Glutamatergic neuron (in vitro differentiated cells): Measurements from ENCODE around the gene ERN1. TPM values are rescaled to one million over a fixed set of nuclear protein-coding genes. Genes with fewer than 3 reads are reported as not detected.

Experiments used
- DNase-seq: peaks from one replicate; pipeline ENCODE4 v3.0.0; 2022
- H3K27ac Mint-ChIP-seq: one replicate; pipeline ENCODE4 v1.8.0; 2020; ENCODE audit warnings: mild to moderate bottlenecking, mixed read lengths, inconsistent platforms; ENCODE audit not compliant: unreplicated experiment
- H3K27me3 Mint-ChIP-seq: one replicate; pipeline ENCODE4 v1.8.0; 2020; ENCODE audit warnings: mild to moderate bottlenecking, moderate library complexity, mixed read lengths, inconsistent platforms; ENCODE audit not compliant: unreplicated experiment
- H3K36me3 Mint-ChIP-seq: one replicate; pipeline ENCODE4 v1.8.0; 2020; ENCODE audit warnings: mild to moderate bottlenecking, mixed read lengths, inconsistent platforms; ENCODE audit not compliant: unreplicated experiment
- H3K4me1 Mint-ChIP-seq: one replicate; pipeline ENCODE4 v1.8.0; 2020; ENCODE audit warnings: mild to moderate bottlenecking, low read depth, mixed read lengths, inconsistent platforms; ENCODE audit not compliant: unreplicated experiment
- H3K4me3 Mint-ChIP-seq: one replicate; pipeline ENCODE4 v1.8.0; 2020; ENCODE audit warnings: mild to moderate bottlenecking, mixed read lengths, inconsistent platforms; ENCODE audit not compliant: unreplicated experiment
- H3K9me3 Mint-ChIP-seq: one replicate; pipeline ENCODE4 v1.8.0; 2020; ENCODE audit warnings: mild to moderate bottlenecking, moderate library complexity, mixed read lengths, inconsistent platforms; ENCODE audit not compliant: unreplicated experiment
- total RNA-seq: library from RNA; stranded (reverse); fragmentation: NEBNext Ultra II Directional; extraction: Animal tissue kit (Norgen Biotek cat#: 25700); gene quantifications from one replicate; pipeline ENCODE4 v1.2.1, GENCODE V29; 2021; ENCODE audit not compliant: unreplicated experiment
- TF ChIP-seq, protein P1 (sequence below): fragments of 200-600 bp; sonication (generic); IDR thresholded peaks from one replicate; pipeline ENCODE4 v1.5.0; 2021; ENCODE audit not compliant: partially characterized antibody, unreplicated experiment

ERN1 gene
- total RNA-seq, 1 donor from 2014 or later = 6.9 TPM

DNA sequence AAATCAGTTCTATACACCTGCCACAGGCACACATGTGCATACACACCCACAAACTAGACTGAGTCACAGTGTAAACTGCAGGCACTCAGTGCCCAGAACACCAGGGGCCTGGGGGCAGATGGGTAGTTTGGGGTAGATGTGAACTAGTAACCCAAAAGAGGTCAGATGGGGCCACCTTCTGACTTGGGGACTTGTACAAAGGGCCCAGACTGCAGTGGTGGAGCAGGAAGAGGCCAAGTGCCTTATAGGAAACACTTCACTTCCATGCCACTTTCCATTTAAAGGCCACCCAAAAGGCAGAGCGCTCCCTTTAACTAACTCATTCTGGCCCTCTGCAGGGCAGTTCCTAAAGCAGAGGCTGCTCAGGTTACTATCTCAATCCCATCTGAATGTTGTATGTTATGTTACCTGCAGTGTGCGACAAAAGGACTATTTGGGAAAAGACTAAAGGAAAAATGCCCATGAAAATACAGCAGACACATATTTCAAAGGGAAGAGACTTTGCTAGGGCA lies 27.8 kb upstream of the ERN1 start:
- Mint-ChIP-seq H3K27ac (no peak overlapping the region), H3K36me3 (no peaks in the 10 kb centered on the region), H3K4me3 (no peak overlapping the region), H3K27me3 (peaks cover 2% of the 10 kb centered on the region), H3K9me3 (no peaks in the 10 kb centered on the region), H3K4me1 (peaks cover 25% of the 10 kb centered on the region)
- TF ChIP-seq, protein P1, sequence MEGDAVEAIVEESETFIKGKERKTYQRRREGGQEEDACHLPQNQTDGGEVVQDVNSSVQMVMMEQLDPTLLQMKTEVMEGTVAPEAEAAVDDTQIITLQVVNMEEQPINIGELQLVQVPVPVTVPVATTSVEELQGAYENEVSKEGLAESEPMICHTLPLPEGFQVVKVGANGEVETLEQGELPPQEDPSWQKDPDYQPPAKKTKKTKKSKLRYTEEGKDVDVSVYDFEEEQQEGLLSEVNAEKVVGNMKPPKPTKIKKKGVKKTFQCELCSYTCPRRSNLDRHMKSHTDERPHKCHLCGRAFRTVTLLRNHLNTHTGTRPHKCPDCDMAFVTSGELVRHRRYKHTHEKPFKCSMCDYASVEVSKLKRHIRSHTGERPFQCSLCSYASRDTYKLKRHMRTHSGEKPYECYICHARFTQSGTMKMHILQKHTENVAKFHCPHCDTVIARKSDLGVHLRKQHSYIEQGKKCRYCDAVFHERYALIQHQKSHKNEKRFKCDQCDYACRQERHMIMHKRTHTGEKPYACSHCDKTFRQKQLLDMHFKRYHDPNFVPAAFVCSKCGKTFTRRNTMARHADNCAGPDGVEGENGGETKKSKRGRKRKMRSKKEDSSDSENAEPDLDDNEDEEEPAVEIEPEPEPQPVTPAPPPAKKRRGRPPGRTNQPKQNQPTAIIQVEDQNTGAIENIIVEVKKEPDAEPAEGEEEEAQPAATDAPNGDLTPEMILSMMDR = no peak
- no peak for DNase-seq

DNA sequence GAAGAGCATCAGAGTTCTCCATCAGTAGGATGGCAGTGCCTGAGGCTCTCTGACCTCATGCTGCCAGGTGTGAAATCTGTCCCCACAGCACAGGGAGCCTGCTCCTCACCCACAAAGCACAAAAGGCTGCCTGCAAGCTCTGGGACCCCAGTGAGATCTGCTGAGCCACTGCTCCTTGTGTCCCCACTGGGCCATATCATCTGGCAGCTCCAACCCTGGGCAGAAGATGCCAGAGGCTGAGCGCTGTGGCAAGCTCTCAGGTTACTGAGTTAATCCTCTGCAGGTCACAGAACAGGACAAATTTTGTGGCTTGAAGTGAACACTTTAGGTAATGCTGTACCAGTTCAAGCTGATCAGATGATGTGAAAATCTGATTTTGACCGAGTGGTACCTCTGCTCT lies 26.7 kb upstream of the ERN1 start:
- Mint-ChIP-seq H3K9me3 (no peaks in the 10 kb centered on the region), H3K4me1 (peaks cover 34% of the 10 kb centered on the region), H3K36me3 (no peaks in the 10 kb centered on the region), H3K27me3 (peaks cover 2% of the 10 kb centered on the region), H3K4me3 (no peak overlapping the region), H3K27ac (no peak overlapping the region)
- TF ChIP-seq, protein P1 = no peak
- no peak for DNase-seq

DNA sequence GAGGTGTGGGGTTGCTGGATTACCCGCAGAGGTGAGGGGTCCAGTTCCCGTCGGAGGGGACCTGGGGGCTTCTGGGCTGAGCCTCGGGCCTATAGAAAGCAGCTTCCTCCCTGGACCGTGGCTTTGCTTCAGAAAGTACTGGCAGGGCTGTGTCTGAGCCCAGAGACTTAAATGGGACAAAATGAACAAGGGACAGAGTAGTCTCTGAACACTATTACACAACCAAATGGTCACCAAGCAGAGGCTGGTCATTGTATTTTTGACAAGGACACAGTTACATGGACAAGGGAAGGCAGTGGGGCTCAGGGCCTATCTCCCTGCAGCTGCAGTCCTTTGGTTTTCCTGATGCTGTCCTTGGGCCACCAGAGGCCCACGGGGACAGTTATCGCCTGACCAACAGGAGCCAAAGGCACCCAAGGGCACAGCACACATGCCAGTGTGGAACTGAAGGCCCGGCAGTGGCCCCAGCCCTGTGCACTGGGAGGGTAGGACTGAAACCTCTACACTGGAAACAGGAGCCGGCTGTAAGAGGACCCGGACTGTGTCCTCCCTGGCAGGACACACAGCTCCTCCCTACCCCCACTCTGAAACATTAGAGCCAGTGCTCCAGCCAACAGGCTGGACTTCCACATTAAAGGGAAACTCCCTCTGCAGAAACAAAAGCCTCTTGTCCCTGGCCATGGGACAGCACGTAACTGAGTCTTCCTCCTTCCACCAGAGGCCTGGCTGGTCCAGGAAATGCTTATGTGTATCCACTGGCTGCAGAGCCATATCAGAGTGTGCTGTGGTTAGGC lies 26.0 kb upstream of the ERN1 start:
- no peaks in the 10 kb centered on the region for H3K36me3 Mint-ChIP-seq
- no peak for DNase-seq
- peaks cover 39% of the 10 kb centered on the region for H3K4me1 Mint-ChIP-seq
- H3K27ac Mint-ChIP-seq = no peak overlapping the region
- peaks cover 2% of the 10 kb centered on the region for H3K27me3 Mint-ChIP-seq
- no peak overlapping the region for H3K4me3 Mint-ChIP-seq
- TF ChIP-seq, protein P1 = no peak
- H3K9me3 Mint-ChIP-seq = no peaks in the 10 kb centered on the region

DNA sequence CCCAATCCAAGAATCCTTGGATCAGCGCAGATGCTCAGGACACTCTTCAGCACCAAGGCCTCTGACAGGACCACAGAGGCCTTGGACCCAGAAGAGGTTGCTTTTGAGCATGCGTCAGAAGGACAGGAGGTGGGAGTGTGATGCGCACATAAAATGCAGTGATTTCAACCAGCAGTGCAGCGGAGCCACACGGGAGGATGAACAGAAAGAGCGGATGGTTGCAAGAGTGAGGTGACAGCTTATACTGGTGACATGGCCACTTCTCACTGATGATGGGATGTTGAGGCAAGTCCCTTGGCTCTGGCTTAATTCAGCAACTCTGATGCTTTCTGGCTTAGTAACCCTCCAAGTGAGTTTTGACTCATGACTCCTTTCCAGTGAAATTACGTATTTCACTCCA lies 25.2 kb upstream of the ERN1 start:
- peaks cover 2% of the 10 kb centered on the region for H3K27me3 Mint-ChIP-seq
- H3K4me3 Mint-ChIP-seq = no peak overlapping the region
- H3K36me3 Mint-ChIP-seq = no peaks in the 10 kb centered on the region
- no peaks in the 10 kb centered on the region for H3K9me3 Mint-ChIP-seq
- H3K27ac Mint-ChIP-seq = no peak overlapping the region
- TF ChIP-seq, protein P1 = no peak
- peaks cover 39% of the 10 kb centered on the region for H3K4me1 Mint-ChIP-seq
- no peak for DNase-seq

DNA sequence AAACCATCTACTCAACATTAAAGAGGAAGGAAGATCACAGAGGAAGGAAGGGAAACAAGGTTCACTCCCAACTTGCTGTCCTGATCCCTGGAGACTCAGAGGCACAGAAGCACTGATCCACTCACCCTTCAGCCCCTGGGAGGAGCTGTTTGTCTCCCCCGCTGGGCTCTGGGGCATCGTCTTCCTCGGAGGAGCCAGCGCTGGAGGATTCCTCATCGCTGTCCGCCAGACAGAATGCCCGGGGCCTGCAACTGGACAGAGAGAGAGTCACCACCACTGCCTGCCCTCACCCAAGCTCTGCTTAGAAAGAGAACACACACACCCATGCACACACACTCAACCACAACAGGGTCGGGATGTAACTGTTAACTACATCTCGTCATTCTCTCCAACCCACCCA lies 24.8 kb upstream of the ERN1 start:
- no peak overlapping the region for H3K4me3 Mint-ChIP-seq
- DNase-seq = no peak
- peaks cover 39% of the 10 kb centered on the region for H3K4me1 Mint-ChIP-seq
- H3K27me3 Mint-ChIP-seq = peaks cover 2% of the 10 kb centered on the region
- no peaks in the 10 kb centered on the region for H3K36me3 Mint-ChIP-seq
- TF ChIP-seq, protein P1 = no peak
- H3K27ac Mint-ChIP-seq = no peak overlapping the region
- H3K9me3 Mint-ChIP-seq = no peaks in the 10 kb centered on the region
